ENCODE data around the gene CSTB.
A peak's percentile ranks its signal among the peaks of the same experiment; 100 is the strongest.

The CSTB gene

DNA sequence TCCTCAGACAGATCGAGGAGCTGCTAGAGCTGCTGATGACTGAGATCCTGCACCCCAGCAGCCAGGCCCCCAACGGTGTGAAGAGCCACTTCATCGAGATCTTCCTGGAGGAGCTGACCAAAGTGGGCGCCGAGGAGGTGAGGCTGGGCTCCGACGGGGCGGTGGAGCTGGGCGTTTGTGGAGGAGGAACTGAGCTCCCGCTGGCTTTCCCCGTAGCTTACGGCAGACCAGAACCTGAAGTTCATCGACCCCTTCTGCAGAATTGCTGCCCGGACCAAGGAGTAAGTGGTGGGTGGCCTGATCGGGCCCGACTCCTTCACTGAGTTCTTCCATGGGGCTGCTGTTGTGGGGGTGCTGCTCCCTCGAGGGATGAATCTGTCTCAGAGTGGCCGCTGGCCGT lies 21.3 kb upstream of the CSTB start:
- no peak for DNase-seq (ENCODE audit: low read depth)
- H3K4me3 ChIP-seq (replicated peaks; ENCODE audit: low read depth, low read length): no peak overlapping the region
- TF ChIP-seq, protein P1, sequence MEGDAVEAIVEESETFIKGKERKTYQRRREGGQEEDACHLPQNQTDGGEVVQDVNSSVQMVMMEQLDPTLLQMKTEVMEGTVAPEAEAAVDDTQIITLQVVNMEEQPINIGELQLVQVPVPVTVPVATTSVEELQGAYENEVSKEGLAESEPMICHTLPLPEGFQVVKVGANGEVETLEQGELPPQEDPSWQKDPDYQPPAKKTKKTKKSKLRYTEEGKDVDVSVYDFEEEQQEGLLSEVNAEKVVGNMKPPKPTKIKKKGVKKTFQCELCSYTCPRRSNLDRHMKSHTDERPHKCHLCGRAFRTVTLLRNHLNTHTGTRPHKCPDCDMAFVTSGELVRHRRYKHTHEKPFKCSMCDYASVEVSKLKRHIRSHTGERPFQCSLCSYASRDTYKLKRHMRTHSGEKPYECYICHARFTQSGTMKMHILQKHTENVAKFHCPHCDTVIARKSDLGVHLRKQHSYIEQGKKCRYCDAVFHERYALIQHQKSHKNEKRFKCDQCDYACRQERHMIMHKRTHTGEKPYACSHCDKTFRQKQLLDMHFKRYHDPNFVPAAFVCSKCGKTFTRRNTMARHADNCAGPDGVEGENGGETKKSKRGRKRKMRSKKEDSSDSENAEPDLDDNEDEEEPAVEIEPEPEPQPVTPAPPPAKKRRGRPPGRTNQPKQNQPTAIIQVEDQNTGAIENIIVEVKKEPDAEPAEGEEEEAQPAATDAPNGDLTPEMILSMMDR (IDR thresholded peaks at IDR 0.05; ENCODE audit: low read length, missing control alignments): no peak

DNA sequence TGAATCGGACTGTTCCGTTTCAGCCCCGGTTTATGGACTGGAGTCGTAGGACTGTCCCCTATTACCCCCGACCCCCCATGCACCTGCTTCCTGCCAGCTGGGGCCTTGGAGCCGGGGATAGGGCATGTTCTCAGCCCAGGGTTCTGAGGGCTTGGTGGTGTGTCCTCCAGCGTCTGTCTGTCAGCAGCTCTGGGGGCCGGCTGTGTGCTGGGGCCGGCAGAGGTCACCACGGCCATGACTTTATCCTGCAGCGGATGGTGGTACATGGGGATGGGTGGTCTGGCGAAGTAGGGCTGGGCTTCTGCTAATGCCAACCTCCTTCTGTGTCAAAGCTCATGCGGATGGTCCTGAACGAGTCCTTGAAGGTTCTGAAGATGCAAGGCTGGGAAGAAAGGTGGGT lies 18.7 kb upstream of the CSTB start:
- H3K4me3 ChIP-seq (replicated peaks; ENCODE audit: low read depth, low read length): no peak overlapping the region
- DNase-seq (ENCODE audit: low read depth): no peak
- TF ChIP-seq, protein P1 (IDR thresholded peaks at IDR 0.05; ENCODE audit: low read length, missing control alignments): no peak

DNA sequence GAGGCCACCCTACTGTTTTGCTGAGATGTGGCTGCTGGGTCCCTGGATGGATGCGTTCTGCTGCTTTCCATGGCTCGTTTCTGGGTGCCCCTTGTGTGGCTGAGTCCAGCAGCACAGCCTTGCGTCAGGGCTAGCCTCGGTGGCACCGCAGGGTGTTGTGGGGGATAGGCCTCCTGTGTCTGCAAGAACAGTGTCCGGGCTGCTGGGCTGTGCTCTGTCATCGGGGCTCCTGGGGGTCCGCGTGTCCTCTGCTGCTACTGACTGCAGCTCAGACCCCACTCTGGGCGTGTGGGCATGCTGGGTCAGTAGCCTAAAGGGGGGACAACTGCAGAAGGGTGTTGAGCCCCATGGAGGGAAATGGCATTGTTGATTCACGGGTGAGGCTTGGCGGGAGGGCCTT lies 18.2 kb upstream of the CSTB start:
- DNase-seq (ENCODE audit: low read depth): no peak
- H3K4me3 ChIP-seq (replicated peaks; ENCODE audit: low read depth, low read length): no peak overlapping the region
- TF ChIP-seq, protein P1 (IDR thresholded peaks at IDR 0.05; ENCODE audit: low read length, missing control alignments): no peak

DNA sequence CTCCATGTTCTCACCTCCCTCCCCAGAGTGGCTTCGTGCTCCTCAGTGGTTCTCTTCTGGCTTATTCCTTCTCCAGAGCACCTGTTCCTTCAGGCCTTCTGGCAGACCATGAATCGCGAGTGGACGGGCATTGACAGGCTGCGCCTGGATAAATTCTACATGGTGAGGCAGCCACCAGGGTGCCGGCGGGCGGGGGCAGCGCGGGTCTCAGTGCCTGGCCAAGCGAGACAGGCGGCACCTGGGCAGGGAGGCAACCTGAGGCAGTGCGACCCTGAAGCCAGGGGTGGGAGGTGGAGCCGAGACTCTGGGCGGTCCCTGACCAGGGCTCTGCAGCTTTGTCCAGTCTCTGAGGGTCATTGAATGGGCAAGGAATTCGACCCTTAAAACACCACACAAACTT lies 17.1 kb upstream of the CSTB start:
- DNase-seq (ENCODE audit: low read depth): no peak
- TF ChIP-seq, protein P1 (IDR thresholded peaks at IDR 0.05; ENCODE audit: low read length, missing control alignments): no peak
- H3K4me3 ChIP-seq (replicated peaks; ENCODE audit: low read depth, low read length): no peak overlapping the region

DNA sequence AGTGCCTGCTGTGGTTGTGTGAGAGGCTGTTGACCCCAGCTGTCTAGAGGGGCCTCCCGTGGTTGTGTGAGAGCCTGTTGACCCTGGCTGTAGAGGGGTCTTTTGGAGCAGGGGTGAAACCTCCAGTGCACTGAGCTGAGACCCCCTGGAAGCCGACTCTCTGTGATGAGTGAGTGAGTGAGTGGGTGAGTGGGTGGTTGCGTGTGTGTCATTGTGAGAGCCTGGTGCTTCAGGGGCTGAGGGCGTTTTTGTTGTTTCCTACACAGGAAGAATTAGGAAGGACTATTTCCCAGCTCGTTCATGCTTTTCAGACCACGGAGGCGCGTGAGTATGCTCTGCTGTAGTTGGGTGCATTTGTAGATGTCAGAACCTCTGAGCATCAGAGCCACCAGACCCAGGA lies 16.3 kb upstream of the CSTB start:
- TF ChIP-seq, protein P1 (IDR thresholded peaks at IDR 0.05; ENCODE audit: low read length, missing control alignments): no peak
- DNase-seq (ENCODE audit: low read depth): no peak
- H3K4me3 ChIP-seq (replicated peaks; ENCODE audit: low read depth, low read length): no peak overlapping the region

DNA sequence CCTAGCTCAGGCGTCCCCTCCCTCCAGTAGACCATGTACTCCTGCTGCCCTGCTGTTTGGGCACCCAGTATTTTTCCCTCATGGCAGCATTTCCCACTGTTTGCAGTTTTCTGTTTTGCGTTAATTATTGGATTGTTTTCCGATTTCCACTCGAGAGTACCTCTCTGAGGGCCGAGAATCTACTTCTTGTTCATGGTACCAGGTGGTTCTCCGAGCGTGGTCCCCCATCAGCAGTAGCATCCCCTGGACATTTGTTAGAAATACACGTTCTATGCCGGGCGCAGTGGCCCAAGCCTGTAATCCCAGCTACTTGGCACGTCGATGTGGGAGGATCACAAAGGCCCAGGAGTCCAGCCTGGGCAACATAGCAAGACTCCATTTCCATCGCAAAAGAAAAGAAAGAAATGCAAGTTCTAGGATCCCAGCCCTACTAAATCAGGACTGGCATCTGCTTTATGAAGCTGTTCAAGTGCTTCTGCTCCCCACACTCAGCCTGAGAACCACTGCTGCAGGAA lies 14.0 kb upstream of the CSTB start:
- peak overlapping the region; percentile 92 for H3K4me3 ChIP-seq (replicated peaks; ENCODE audit: low read depth, low read length)
- TF ChIP-seq, protein P1 (IDR thresholded peaks at IDR 0.05; ENCODE audit: low read length, missing control alignments): no peak
- no peak for DNase-seq (ENCODE audit: low read depth)

DNA sequence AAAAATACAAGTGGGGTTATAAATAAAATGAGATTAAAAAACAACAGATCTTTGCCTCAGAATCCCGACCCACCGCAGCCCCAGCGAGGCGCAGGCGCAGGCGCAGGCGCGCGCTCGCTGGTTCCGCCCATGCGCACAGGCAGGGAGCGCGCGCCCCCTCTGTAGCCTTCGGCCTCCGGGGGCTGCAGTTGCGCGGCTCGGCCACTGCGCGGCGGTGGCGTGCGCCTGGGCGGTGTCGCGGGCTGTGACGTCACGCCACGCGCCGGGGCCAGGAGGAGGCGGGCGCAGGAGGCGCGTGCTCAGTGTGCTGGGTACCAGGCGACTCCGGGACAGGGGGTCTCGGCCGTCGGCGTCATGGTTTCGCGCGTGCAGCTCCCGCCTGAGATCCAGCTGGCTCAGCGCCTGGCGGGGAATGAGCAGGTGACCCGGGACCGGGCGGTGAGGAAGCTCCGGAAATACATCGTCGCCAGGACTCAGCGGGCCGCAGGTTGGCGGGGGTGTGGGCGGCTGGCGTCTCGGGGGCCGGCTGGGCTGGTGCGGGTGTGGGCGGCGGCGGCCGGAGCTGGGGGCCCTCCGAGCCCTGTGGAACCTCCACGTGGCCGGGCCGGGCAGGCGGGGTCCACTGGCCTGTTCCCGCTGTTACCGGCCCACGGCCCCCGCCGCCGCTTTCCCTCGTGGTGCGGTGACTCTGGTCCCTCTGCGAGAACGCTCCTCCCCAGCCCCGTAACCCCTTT lies 13.3 kb upstream of the CSTB start, which contains the start of gene RRP1:
RRP1 (plus strand) TSS at position 302 of the 734 bp plus-strand sequence; CDS start at position 355, 53 bp downstream.
- TF ChIP-seq, protein P1 (IDR thresholded peaks at IDR 0.05; ENCODE audit: low read length, missing control alignments): peak; percentile 32
- peak within 1 kb of the TSS; percentile 92 for H3K4me3 ChIP-seq (replicated peaks; ENCODE audit: low read depth, low read length)
- DNase-seq (ENCODE audit: low read depth): peak; percentile 87

Data from fibroblast of pulmonary artery (primary cell).